Vagina (tissue), 2 donors: ENCODE data around the gene MAST4. TPM values are rescaled to one million over a fixed set of nuclear protein-coding genes. Genes with fewer than 3 reads are reported as not detected.

Experiments used
- DNase-seq, 2 donors: peaks; one replicate each; pipeline ENCODE4 v3.0.0-alpha.2; 2017; ENCODE audit errors: extremely low spot score in 2 of 2
- H3K27ac ChIP-seq: fragments of 200-600 bp; sonication (generic); one replicate; pipeline ENCODE4 v1.5.1; 2019
- H3K27me3 ChIP-seq: fragments of 200-600 bp; sonication (generic); one replicate; pipeline ENCODE4 v1.5.1; 2019
- H3K36me3 ChIP-seq, 2 donors: fragments of 200-600 bp; sonication (generic); one replicate each; pipeline ENCODE4 v1.5.1; 2017 to 2019
- H3K4me1 ChIP-seq: fragments of 200-600 bp; sonication (generic); one replicate; pipeline ENCODE4 v1.5.1; 2019
- H3K4me3 ChIP-seq, 2 donors: fragments of 200-600 bp; sonication (generic); 1 replicate in 1 of 2; 2 replicates in 1 of 2; pipeline ENCODE4 v1.5.1; 2016 to 2019
- H3K9me3 ChIP-seq: fragments of 200-600 bp; sonication (generic); one replicate; pipeline ENCODE4 v1.5.1; 2019
- POLR2A ChIP-seq, 2 donors: fragments of 450-650 bp; IDR thresholded peaks; one replicate each; pipeline ENCODE4 v1.6.1; 2017; ENCODE audit warnings: antibody characterized with exemption in 2 of 2, mild to moderate bottlenecking in 2 of 2, moderate library complexity in 2 of 2
- POLR2AphosphoS5 ChIP-seq, 2 donors: sonication (generic); formaldehyde crosslinking; IDR thresholded peaks; one replicate each; pipeline ENCODE4 v1.9.0; 2017; ENCODE audit warnings: antibody characterized with exemption in 2 of 2, mild to moderate bottlenecking in 2 of 2, low read depth in 1 of 2; ENCODE audit not compliant: insufficient read depth in 1 of 2
- intact Hi-C: fragments of 100-400 bp; cut with DNase I; formaldehyde crosslinking; loops from one replicate; pipeline ENCODE4 v1.15.1; 2023
- total RNA-seq: library from RNA; depleted of rRNA; stranded (reverse); fragments of >200 nt; gene quantifications from one replicate; pipeline ENCODE4 v1.2.3, GENCODE V29; 2016
- TF ChIP-seq, protein P1 (sequence below), 3 experiments: fragments of 450-650 bp in 2 of 3; fragments of 200-600 bp in 1 of 3; sonication (generic) in 1 of 3; IDR thresholded peaks; one replicate each; pipeline ENCODE4 v1.5.1; 2017 to 2019; ENCODE audit warnings: antibody characterized with exemption in 3 of 3, mild to moderate bottlenecking in 2 of 3, moderate library complexity in 2 of 3

MAST4 gene
- total RNA-seq, 1 donor from 2014 or later: 85.9 TPM

DNA sequence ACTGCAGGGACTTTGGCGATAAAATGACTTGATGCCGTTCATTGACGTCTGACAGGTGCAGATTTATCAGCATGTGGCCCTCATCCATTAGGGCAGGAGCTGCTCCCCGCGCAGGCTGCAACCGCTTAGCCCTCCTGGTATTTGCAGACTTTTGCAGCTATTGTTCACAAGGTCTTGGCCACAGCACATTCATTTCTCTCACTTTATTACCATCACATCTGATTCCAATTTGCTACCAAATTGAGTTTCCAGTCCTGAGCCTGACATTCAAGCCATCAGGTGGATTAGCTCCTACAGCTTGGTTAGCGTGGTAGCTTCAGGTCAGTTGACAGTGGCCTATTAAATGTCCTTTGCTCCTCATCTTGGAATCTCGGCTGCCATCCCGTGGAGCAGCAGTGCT is 301.2 kb downstream of the MAST4 start:
- TF ChIP-seq, protein P1, sequence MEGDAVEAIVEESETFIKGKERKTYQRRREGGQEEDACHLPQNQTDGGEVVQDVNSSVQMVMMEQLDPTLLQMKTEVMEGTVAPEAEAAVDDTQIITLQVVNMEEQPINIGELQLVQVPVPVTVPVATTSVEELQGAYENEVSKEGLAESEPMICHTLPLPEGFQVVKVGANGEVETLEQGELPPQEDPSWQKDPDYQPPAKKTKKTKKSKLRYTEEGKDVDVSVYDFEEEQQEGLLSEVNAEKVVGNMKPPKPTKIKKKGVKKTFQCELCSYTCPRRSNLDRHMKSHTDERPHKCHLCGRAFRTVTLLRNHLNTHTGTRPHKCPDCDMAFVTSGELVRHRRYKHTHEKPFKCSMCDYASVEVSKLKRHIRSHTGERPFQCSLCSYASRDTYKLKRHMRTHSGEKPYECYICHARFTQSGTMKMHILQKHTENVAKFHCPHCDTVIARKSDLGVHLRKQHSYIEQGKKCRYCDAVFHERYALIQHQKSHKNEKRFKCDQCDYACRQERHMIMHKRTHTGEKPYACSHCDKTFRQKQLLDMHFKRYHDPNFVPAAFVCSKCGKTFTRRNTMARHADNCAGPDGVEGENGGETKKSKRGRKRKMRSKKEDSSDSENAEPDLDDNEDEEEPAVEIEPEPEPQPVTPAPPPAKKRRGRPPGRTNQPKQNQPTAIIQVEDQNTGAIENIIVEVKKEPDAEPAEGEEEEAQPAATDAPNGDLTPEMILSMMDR (IDR thresholded peaks at IDR 0.05): no peak
- TF ChIP-seq POLR2AphosphoS5 (IDR thresholded peaks at IDR 0.05; ENCODE audit: insufficient read depth in 1 of 2, low read depth in 1 of 2): no peak
- no peak for TF ChIP-seq POLR2A (IDR thresholded peaks at IDR 0.05)
- Histone ChIP-seq H3K27ac (no peak overlapping the region), H3K9me3 (no peaks in the 10 kb centered on the region), H3K27me3 (no peaks in the 10 kb centered on the region), H3K4me3 (no peak overlapping the region), H3K36me3 (no peaks in the 10 kb centered on the region), H3K4me1 (no peaks in the 10 kb centered on the region)
- intact Hi-C loops: no loop called here
- DNase-seq: no peak

DNA sequence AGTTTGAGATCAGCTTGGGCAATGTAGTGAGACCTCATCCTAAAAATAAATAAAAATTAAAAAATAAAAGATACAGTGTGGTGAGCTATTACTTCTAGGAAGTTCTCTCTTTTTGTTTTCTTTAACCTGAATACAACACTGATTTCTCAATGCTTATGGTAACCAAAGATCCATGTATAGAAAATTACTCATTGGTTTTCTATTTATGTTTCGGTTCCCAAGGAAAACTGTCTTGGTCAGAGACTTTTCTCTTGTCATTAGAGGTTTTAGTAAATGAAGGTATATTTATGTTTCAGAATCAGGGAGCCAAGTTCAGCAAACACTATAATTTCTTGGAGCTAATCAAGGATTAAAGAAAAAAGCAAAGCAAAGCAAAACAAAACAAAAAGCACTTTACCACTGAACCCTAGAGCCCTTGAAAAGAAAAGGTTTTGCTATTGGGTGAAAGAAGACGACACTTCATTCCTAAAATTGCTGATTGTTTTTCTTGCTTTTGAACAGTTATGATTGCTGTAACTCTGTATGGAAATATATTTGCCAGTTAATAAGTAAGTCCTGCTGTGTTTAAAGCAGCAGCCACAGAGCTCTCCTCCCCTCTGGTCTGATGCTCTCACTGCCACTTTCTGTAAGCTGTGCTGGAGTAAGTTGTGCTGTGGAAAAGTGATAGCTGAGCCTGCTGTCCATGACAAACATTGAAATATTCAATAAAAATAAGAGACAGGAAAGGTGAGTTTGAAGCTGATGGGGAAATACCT is 302.2 kb downstream of the MAST4 start:
- no peak overlapping the region for H3K27ac ChIP-seq
- H3K9me3 ChIP-seq: no peaks in the 10 kb centered on the region
- H3K27me3 ChIP-seq: no peaks in the 10 kb centered on the region
- no peaks in the 10 kb centered on the region for H3K4me1 ChIP-seq
- no peak for DNase-seq
- TF ChIP-seq POLR2A (IDR thresholded peaks at IDR 0.05): no peak
- TF ChIP-seq, protein P1 (IDR thresholded peaks at IDR 0.05): no peak
- no peak for TF ChIP-seq POLR2AphosphoS5 (IDR thresholded peaks at IDR 0.05; ENCODE audit: insufficient read depth in 1 of 2, low read depth in 1 of 2)
- intact Hi-C loops: no loop called here
- no peaks in the 10 kb centered on the region for H3K36me3 ChIP-seq
- no peak overlapping the region for H3K4me3 ChIP-seq

DNA sequence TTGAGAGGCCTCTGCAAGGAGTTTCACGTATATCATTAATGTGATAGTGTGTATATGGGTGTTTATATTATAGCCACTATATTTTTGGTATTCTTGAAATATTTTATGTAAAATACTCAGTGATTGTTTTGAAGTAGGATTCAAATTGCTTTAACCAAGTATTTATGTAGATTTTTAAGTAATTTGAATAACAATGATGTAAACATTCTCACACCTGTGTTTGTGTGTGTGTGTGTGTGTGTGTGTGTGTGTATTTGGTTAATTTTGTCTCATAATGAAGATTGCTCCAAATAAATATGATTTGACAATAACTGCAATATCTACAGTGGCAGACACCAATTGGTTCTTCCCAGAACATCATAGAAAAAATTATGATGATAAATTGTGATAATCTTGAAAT is 307.0 kb downstream of the MAST4 start:
- Histone ChIP-seq H3K27ac (no peak overlapping the region), H3K4me3 (no peak overlapping the region), H3K36me3 (no peaks in the 10 kb centered on the region), H3K9me3 (no peaks in the 10 kb centered on the region), H3K4me1 (no peaks in the 10 kb centered on the region), H3K27me3 (no peaks in the 10 kb centered on the region)
- no peak for DNase-seq
- intact Hi-C loops: no loop called here
- no peak for TF ChIP-seq POLR2A (IDR thresholded peaks at IDR 0.05)
- TF ChIP-seq POLR2AphosphoS5 (IDR thresholded peaks at IDR 0.05; ENCODE audit: insufficient read depth in 1 of 2, low read depth in 1 of 2): no peak
- TF ChIP-seq, protein P1 (IDR thresholded peaks at IDR 0.05): no peak

DNA sequence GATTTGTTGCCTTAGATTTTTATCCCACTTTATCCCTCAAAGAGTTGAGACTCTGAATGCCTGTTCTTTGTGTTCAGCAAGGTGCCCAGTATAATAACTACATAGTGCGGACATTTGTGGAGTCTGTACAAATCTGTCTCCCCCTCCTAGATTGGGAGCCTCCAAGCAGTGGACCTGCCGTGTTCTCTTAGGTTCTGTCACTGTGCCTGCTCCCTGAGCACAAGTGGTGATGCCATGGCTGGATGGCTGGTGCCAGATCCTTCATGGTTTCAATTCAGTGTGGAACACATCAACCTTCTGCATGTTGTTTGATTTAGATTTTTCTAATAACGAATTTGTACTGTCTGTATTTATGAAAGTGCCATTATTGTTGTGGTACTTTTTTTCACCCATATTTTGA is 307.5 kb downstream of the MAST4 start:
- Histone ChIP-seq H3K9me3 (no peaks in the 10 kb centered on the region), H3K4me1 (no peaks in the 10 kb centered on the region), H3K4me3 (no peak overlapping the region), H3K27me3 (no peaks in the 10 kb centered on the region), H3K27ac (no peak overlapping the region), H3K36me3 (no peaks in the 10 kb centered on the region)
- intact Hi-C loops: no loop called here
- no peak for DNase-seq
- TF ChIP-seq POLR2AphosphoS5 (IDR thresholded peaks at IDR 0.05; ENCODE audit: insufficient read depth in 1 of 2, low read depth in 1 of 2) (no peak), POLR2A (IDR thresholded peaks at IDR 0.05) (no peak)
- TF ChIP-seq, protein P1 (IDR thresholded peaks at IDR 0.05): no peak

DNA sequence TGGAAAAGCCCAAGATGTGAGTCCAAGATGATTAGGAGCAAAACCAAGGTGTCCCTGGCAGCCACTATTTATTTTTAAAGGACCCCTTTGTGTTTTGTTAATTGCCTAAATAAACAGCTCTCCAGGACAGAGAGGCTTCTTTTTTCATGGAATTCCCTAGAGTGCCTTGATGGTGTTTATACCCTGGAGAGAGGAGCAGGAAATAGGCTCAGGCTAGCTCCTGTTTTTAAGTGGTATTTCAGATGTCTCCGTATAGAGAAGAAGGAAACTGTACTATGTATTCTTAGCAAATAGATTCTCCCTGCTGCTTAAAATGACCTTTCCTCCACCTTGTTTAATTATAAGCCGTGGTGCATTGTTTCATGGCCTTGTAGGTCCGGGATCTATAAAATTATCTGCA is 308.0 kb downstream of the MAST4 start:
- H3K27ac ChIP-seq: no peak overlapping the region
- intact Hi-C loops: no loop called here
- no peaks in the 10 kb centered on the region for H3K9me3 ChIP-seq
- DNase-seq: no peak
- no peak for TF ChIP-seq POLR2A (IDR thresholded peaks at IDR 0.05)
- TF ChIP-seq, protein P1 (IDR thresholded peaks at IDR 0.05): no peak
- no peaks in the 10 kb centered on the region for H3K36me3 ChIP-seq
- no peaks in the 10 kb centered on the region for H3K4me1 ChIP-seq
- H3K4me3 ChIP-seq: no peak overlapping the region
- H3K27me3 ChIP-seq: no peaks in the 10 kb centered on the region
